ENCODE data around the gene MDM1.

The MDM1 gene

GRCh38 chr12:68317047-68317667, 15.0 kb downstream of the MDM1 start:
- peak; percentile 39 for DNase-seq

- no peak for DNase-seq
Observed at GRCh38 chr12:68310370-68310769, 21.8 kb downstream of the MDM1 start.

- no peak for DNase-seq
Observed at GRCh38 chr12:68306564-68306963, 25.6 kb downstream of the MDM1 start.

- no peak for DNase-seq
Observed at GRCh38 chr12:68305278-68305677, 26.9 kb downstream of the MDM1 start.

- DNase-seq = no peak
Observed at GRCh38 chr12:68304626-68305025, 27.5 kb downstream of the MDM1 start.

GRCh38 chr12:68303850-68304249, 28.3 kb downstream of the MDM1 start:
- no peak for DNase-seq

- no peak for DNase-seq
Observed at GRCh38 chr12:68297929-68298328, 34.2 kb downstream of the MDM1 start.

GRCh38 chr12:68294251-68294650, 37.9 kb downstream of the MDM1 start:
- DNase-seq = no peak

GRCh38 chr12:68293347-68293746, 38.8 kb downstream of the MDM1 start:
- DNase-seq = no peak

GRCh38 chr12:68292151-68292943, 39.8 kb downstream of the MDM1 start:
- DNase-seq = no peak

- DNase-seq = no peak
Observed at GRCh38 chr12:68291396-68292036, 40.6 kb downstream of the MDM1 start.

GRCh38 chr12:68290126-68290525, 42.0 kb downstream of the MDM1 start:
- no peak for DNase-seq

GRCh38 chr12:68287106-68287505, 45.1 kb downstream of the MDM1 start:
- no peak for DNase-seq

- no peak for DNase-seq
Observed at GRCh38 chr12:68286396-68286795, 45.8 kb downstream of the MDM1 start.

- DNase-seq = no peak
Observed at GRCh38 chr12:68285541-68285940, 46.6 kb downstream of the MDM1 start.

GRCh38 chr12:68281322-68282077, 50.7 kb downstream of the MDM1 start:
- DNase-seq = no peak

- DNase-seq = no peak
Observed at GRCh38 chr12:68280240-68280639, 51.9 kb downstream of the MDM1 start.

- no peak for DNase-seq
Observed at GRCh38 chr12:68279227-68280054, 52.7 kb downstream of the MDM1 start.

GRCh38 chr12:68276402-68276930, 55.7 kb downstream of the MDM1 start:
- DNase-seq = no peak

- DNase-seq = no peak
Observed at GRCh38 chr12:68272732-68273131, 59.4 kb downstream of the MDM1 start.

- no peak for DNase-seq
Observed at GRCh38 chr12:68271346-68271745, 60.8 kb downstream of the MDM1 start.

GRCh38 chr12:68270358-68270757, 61.8 kb downstream of the MDM1 start:
- no peak for DNase-seq
